ENCODE measurements around the gene ELOF1. TPM values are rescaled to one million over a fixed set of nuclear protein-coding genes. Genes with fewer than 3 reads are reported as not detected.

ELOF1 gene
- polyA plus RNA-seq, 3 donors = 48.5 to 95.5 (median 77.5) TPM

DNA sequence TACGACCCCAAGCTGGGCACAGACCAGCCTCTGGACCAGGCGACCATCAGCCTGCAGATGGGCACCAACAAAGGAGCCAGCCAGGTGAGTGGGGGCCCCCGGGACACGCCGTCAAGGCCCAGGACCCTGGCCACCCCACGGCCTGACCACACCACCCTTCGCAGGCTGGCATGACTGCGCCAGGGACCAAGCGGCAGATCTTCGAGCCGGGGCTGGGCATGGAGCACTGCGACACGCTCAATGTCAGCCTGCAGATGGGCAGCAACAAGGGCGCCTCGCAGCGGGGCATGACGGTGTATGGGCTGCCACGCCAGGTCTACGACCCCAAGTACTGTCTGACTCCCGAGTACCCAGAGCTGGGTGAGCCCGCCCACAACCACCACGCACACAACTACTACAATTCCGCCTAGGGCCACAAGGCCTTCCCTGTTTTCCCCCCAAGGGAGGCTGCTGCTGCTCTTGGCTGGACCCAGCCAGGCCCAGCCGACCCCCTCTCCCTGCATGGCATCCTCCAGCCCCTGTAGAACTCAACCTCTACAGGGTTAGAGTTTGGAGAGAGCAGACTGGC, 9.6 kb downstream of the ELOF1 start:
- TF ChIP-seq, protein P1, sequence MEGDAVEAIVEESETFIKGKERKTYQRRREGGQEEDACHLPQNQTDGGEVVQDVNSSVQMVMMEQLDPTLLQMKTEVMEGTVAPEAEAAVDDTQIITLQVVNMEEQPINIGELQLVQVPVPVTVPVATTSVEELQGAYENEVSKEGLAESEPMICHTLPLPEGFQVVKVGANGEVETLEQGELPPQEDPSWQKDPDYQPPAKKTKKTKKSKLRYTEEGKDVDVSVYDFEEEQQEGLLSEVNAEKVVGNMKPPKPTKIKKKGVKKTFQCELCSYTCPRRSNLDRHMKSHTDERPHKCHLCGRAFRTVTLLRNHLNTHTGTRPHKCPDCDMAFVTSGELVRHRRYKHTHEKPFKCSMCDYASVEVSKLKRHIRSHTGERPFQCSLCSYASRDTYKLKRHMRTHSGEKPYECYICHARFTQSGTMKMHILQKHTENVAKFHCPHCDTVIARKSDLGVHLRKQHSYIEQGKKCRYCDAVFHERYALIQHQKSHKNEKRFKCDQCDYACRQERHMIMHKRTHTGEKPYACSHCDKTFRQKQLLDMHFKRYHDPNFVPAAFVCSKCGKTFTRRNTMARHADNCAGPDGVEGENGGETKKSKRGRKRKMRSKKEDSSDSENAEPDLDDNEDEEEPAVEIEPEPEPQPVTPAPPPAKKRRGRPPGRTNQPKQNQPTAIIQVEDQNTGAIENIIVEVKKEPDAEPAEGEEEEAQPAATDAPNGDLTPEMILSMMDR (IDR thresholded peaks at IDR 0.05) = no peak
- DNase-seq = no peak
- H3K27me3 Mint-ChIP-seq (ENCODE audit: low read depth in 3 of 3) = peaks cover 2 to 12% (median 5%) of the 10 kb centered on the region in 3 donors
- H3K9me3 Mint-ChIP-seq = peaks cover 0 to 3% (median 0%) of the 10 kb centered on the region in 7 donors
- H3K9me3 ChIP-seq (replicated peaks in 1 of 2; ENCODE audit: control insufficient read depth in 1 of 2, insufficient read depth in 1 of 2, low read length in 2 of 2) = no peaks in the 10 kb centered on the region
- H4K20me1 ChIP-seq (ENCODE audit: insufficient read depth, low read length) = peaks cover 7% of the 10 kb centered on the region
- H2AFZ ChIP-seq (ENCODE audit: insufficient read depth, low read depth, low read length, poor library complexity, severe bottlenecking) = no peak overlapping the region
- no peak overlapping the region for H3K4me2 ChIP-seq (replicated peaks; ENCODE audit: extremely low read depth, low read length, poor library complexity, severe bottlenecking)
- H3K4me3 ChIP-seq (replicated peaks in 1 of 3; ENCODE audit: low read depth in 2 of 3, low read length in 3 of 3) = no peak overlapping the region
- H3K27ac Mint-ChIP-seq = no peak overlapping the region
- peaks cover 20 to 28% of the 10 kb centered on the region in 2 donors for H3K36me3 ChIP-seq (replicated peaks in 1 of 2; ENCODE audit: control insufficient read depth in 1 of 2, insufficient read depth in 2 of 2, low read length in 2 of 2)
- peaks cover 21 to 31% of the 10 kb centered on the region in 2 donors for H3K36me3 Mint-ChIP-seq
- no peaks in the 10 kb centered on the region for H3K4me1 ChIP-seq (ENCODE audit: control insufficient read depth in 1 of 2, insufficient read depth in 2 of 2, low read length in 2 of 2)
- H3K27me3 ChIP-seq (ENCODE audit: control insufficient read depth in 2 of 2, insufficient read depth in 2 of 2, low read length in 2 of 2) = no peaks in the 10 kb centered on the region
- intact Hi-C loops (cut with micrococcal nuclease) = no loop called here
- no peak overlapping the region for H3K27ac ChIP-seq (ENCODE audit: low read depth in 1 of 2, low read length in 2 of 2)
- no peaks in the 10 kb centered on the region for H3K79me2 ChIP-seq (ENCODE audit: insufficient read depth, low read length)
- no peak overlapping the region for H3K9ac ChIP-seq (ENCODE audit: insufficient read depth, low read length, poor library complexity, severe bottlenecking)
- H3K4me1 Mint-ChIP-seq = no peaks in the 10 kb centered on the region
- 94% methylated on average over 21 of the region's 24 CpGs for WGBS (ENCODE audit: insufficient coverage)
- no peak overlapping the region for H3K4me3 Mint-ChIP-seq

DNA sequence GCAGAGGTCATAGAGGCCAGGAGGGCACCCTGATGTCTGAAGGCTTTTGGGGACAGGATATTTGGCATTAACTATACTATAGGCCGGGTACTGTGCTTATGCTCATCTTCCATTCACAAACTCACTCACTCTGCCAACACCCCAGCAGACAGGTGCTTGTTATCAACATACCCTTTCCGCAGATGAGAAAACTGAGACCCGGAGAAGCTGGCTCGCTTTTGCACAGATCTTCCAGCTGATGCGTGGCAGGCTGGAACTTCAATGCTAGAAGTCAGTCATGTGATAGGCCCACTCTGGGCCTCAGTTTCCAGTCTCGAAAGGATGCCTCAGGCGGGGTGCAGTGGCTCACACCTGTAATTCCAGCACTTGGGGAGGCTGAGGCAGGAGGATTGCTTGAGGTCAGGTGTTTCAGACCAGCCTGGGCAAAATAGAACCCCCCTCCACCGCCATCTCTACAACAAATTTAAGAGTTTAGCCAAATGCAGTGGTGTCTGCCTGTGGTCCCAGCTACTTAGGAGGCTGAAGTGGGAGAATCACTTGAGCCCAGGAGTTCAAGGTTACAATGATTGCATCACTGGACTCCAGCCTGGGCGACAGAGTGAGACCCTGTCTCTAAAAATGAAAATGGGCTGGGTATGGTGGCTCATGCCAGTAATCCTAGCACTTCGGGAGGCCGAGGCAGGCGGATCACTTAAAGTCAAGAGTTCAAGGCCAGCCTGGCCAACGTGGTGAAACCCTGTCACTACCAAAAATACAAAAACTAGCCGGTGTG, 10.9 kb downstream of the ELOF1 start:
- H3K36me3 ChIP-seq (replicated peaks in 1 of 2; ENCODE audit: control insufficient read depth in 1 of 2, insufficient read depth in 2 of 2, low read length in 2 of 2) = peaks cover 7 to 14% of the 10 kb centered on the region in 2 donors
- DNase-seq = no peak
- intact Hi-C loops (cut with micrococcal nuclease) = no loop called here
- no peak overlapping the region for H3K9ac ChIP-seq (ENCODE audit: insufficient read depth, low read length, poor library complexity, severe bottlenecking)
- H3K27ac Mint-ChIP-seq = no peak overlapping the region
- no peaks in the 10 kb centered on the region for H3K4me1 ChIP-seq (ENCODE audit: control insufficient read depth in 1 of 2, insufficient read depth in 2 of 2, low read length in 2 of 2)
- no peaks in the 10 kb centered on the region for H3K9me3 ChIP-seq (replicated peaks in 1 of 2; ENCODE audit: control insufficient read depth in 1 of 2, insufficient read depth in 1 of 2, low read length in 2 of 2)
- no peak overlapping the region for H2AFZ ChIP-seq (ENCODE audit: insufficient read depth, low read depth, low read length, poor library complexity, severe bottlenecking)
- H3K4me3 Mint-ChIP-seq = no peak overlapping the region
- peaks cover 2 to 19% (median 8%) of the 10 kb centered on the region in 3 donors for H3K27me3 Mint-ChIP-seq (ENCODE audit: low read depth in 3 of 3)
- H3K4me1 Mint-ChIP-seq = no peaks in the 10 kb centered on the region
- 91% methylated on average over 6 of the region's 14 CpGs for WGBS (ENCODE audit: insufficient coverage)
- no peaks in the 10 kb centered on the region for H3K79me2 ChIP-seq (ENCODE audit: insufficient read depth, low read length)
- H3K27ac ChIP-seq (ENCODE audit: low read depth in 1 of 2, low read length in 2 of 2) = no peak overlapping the region
- peaks cover 0 to 2% (median 0%) of the 10 kb centered on the region in 7 donors for H3K9me3 Mint-ChIP-seq
- no peak overlapping the region for H3K4me2 ChIP-seq (replicated peaks; ENCODE audit: extremely low read depth, low read length, poor library complexity, severe bottlenecking)
- H3K27me3 ChIP-seq (ENCODE audit: control insufficient read depth in 2 of 2, insufficient read depth in 2 of 2, low read length in 2 of 2) = no peaks in the 10 kb centered on the region
- TF ChIP-seq, protein P1 (IDR thresholded peaks at IDR 0.05) = no peak
- H3K36me3 Mint-ChIP-seq = peaks cover 11 to 17% of the 10 kb centered on the region in 2 donors
- no peak overlapping the region for H3K4me3 ChIP-seq (replicated peaks in 1 of 3; ENCODE audit: low read depth in 2 of 3, low read length in 3 of 3)
- H4K20me1 ChIP-seq (ENCODE audit: insufficient read depth, low read length) = no peaks in the 10 kb centered on the region

All from CD14-positive monocyte (primary cell).